ENCODE results near the gene DNAJC2. TPM values are rescaled to one million over a fixed set of nuclear protein-coding genes. Genes with fewer than 3 reads are reported as not detected.

DNAJC2 gene, protein sequence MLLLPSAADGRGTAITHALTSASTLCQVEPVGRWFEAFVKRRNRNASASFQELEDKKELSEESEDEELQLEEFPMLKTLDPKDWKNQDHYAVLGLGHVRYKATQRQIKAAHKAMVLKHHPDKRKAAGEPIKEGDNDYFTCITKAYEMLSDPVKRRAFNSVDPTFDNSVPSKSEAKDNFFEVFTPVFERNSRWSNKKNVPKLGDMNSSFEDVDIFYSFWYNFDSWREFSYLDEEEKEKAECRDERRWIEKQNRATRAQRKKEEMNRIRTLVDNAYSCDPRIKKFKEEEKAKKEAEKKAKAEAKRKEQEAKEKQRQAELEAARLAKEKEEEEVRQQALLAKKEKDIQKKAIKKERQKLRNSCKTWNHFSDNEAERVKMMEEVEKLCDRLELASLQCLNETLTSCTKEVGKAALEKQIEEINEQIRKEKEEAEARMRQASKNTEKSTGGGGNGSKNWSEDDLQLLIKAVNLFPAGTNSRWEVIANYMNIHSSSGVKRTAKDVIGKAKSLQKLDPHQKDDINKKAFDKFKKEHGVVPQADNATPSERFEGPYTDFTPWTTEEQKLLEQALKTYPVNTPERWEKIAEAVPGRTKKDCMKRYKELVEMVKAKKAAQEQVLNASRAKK
- 45.8 and 49.0 TPM in 2 replicates for total RNA-seq

DNA sequence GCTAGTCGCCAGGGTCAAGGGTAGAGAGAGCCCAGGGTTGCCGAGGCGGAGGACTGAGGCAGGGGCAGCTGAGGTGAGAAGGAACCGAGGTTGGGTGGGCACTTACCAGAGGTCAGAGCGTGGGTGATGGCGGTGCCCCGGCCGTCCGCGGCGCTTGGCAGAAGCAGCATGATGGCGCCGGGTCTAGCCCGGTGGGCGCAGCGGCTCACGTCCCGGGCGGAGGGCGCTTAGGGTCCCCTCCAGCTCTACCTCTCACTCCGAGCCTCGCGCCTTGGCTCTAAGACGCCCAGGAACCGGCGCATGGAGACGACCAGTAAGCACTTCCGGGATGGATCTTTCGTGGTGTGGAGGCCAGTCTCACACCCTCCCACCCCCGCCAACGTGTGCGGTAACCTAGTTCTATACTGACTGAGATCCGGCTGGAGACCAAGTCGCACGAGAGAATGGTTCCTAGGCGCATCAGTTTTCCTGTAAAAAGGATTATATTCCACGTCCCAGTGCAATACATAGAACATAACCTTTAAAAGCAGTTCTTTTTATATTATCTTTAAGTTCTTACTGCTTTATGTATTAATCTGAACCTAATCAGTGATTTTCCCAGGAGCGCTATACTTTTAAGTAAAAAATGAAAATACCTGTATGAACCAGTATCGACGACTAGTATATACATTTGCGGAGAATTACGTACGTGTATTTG is at the start of gene DNAJC2:
TSS of gene DNAJC2 (minus strand) at position 315 of the 697 bp plus-strand sequence. CDS start at position 170, 145 bp downstream.
- ATAC-seq (ENCODE audit: low read depth) (peak; percentile 90), DNase-seq (peak; percentile 65)
- no peaks in the 10 kb centered on the region for H3K9me3 Mint-ChIP-seq
- peaks cover 42% of the 10 kb centered on the region for H3K36me3 Mint-ChIP-seq (ENCODE audit: low read depth)
- ChIA-PET POLR2A (interaction anchor here (1.3 kb wide), 1 partner anchor 39 kb away, joined by 4 read pairs; no protein-coding TSS in a partner anchor), CTCF (interaction anchor here (0.6 kb wide), 1 partner anchor 102 kb away, joined by 3 read pairs; no protein-coding TSS in a partner anchor)
- H3K27ac Mint-ChIP-seq: peak within 1 kb of the TSS; percentile 94
- H3K4me1 Mint-ChIP-seq: peaks cover 60% of the 10 kb centered on the region
- H3K4me3 Mint-ChIP-seq: peak within 1 kb of the TSS; percentile 99
- intact Hi-C loops (cut with micrococcal nuclease): loop anchor here (1.0 to 10.0 kb wide), 5 partner anchors 47 to 863 kb away; partner anchors contain the start of genes ARMC10, FAM185A, FBXL13 and NAPEPLD
- no peaks in the 10 kb centered on the region for H3K27me3 Mint-ChIP-seq
- no peak for TF ChIP-seq CTCF (IDR thresholded peaks at IDR 0.05)

- H3K27ac Mint-ChIP-seq: no peak overlapping the region
- TF ChIP-seq CTCF (IDR thresholded peaks at IDR 0.05): no peak
- POLR2A ChIA-PET: no interaction called here
These were observed 47.4 kb upstream of the DNAJC2 start for GRCh38 chr7:103391976-103392375.

GRCh38 chr7:103391150-103391549 is 46.6 kb upstream of the DNAJC2 start:
- Mint-ChIP-seq H3K4me1 (no peaks in the 10 kb centered on the region), H3K4me3 (no peak overlapping the region), H3K27me3 (peaks cover 11% of the 10 kb centered on the region), H3K27ac (no peak overlapping the region), H3K36me3 (ENCODE audit: low read depth) (no peaks in the 10 kb centered on the region), H3K9me3 (no peaks in the 10 kb centered on the region)
- TF ChIP-seq CTCF (IDR thresholded peaks at IDR 0.05): no peak
- intact Hi-C loops (cut with micrococcal nuclease): no loop called here
- ATAC-seq (ENCODE audit: low read depth): no peak
- CTCF ChIA-PET: no interaction called here
- no peak for DNase-seq
- POLR2A ChIA-PET: no interaction called here

More at GRCh38 chr7:103391976-103392375, 47.4 kb upstream of the DNAJC2 start:
- no peaks in the 10 kb centered on the region for H3K36me3 Mint-ChIP-seq (ENCODE audit: low read depth)
- H3K4me3 Mint-ChIP-seq: no peak overlapping the region
- CTCF ChIA-PET: no interaction called here
- H3K27me3 Mint-ChIP-seq: peaks cover 11% of the 10 kb centered on the region
- no peak for DNase-seq
- no peaks in the 10 kb centered on the region for H3K4me1 Mint-ChIP-seq
- no peaks in the 10 kb centered on the region for H3K9me3 Mint-ChIP-seq
- intact Hi-C loops (cut with micrococcal nuclease): no loop called here
- no peak for ATAC-seq (ENCODE audit: low read depth)

DNA sequence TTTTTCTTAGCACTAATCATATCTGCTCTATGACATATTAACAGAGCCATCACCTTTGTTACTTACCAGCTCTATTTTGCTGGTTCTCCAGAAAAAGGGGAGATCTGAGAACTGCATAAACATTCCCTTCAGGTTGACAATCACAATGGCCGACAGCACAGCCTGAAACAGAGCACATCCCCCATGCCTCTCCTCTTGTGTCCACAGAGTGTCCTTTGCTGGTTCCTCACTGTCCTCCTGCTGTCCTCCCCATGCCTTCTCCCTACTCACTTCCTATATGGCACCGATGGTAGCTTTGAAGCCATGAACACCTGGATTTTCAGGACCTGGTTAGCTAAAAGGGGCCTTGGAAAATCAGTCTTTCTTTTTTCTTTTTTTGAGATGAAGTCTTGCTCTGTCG is 44.7 kb upstream of the DNAJC2 start:
- peaks cover 12% of the 10 kb centered on the region for H3K27me3 Mint-ChIP-seq
- H3K27ac Mint-ChIP-seq: no peak overlapping the region
- POLR2A ChIA-PET: no interaction called here
- DNase-seq (no peak), ATAC-seq (ENCODE audit: low read depth) (no peak)
- no peaks in the 10 kb centered on the region for H3K4me1 Mint-ChIP-seq
- H3K4me3 Mint-ChIP-seq: no peak overlapping the region
- no peaks in the 10 kb centered on the region for H3K9me3 Mint-ChIP-seq
- no peak for TF ChIP-seq CTCF (IDR thresholded peaks at IDR 0.05)
- CTCF ChIA-PET: no interaction called here
- intact Hi-C loops (cut with micrococcal nuclease): no loop called here
- H3K36me3 Mint-ChIP-seq (ENCODE audit: low read depth): no peaks in the 10 kb centered on the region
